C4-2B (cell line): ENCODE results near the gene OR52E1.
"Not testable (repeated sequence)": the region's sequence is repeated elsewhere in the genome, so short reads cannot be mapped to it uniquely, and the experiment has no call there.

Source experiments
- H3K27ac ChIP-seq: fragments of 450-650 bp; 2 replicates; pipeline ENCODE4 v1.5.1; 2017
- ZFX ChIP-seq: fragments of 450-650 bp; IDR thresholded peaks from 2 replicates; pipeline ENCODE4 v1.6.1; 2017
- TF ChIP-seq, protein P1 (sequence below): fragments of 450-650 bp; conservative IDR thresholded peaks from 2 replicates; pipeline ENCODE4 v1.5.1; 2017; ENCODE audit warnings: mild to moderate bottlenecking

The OR52E1 gene

GRCh38 chr11:5043380-5043779 lies 26.0 kb upstream of the OR52E1 start:
- TF ChIP-seq, protein P1, sequence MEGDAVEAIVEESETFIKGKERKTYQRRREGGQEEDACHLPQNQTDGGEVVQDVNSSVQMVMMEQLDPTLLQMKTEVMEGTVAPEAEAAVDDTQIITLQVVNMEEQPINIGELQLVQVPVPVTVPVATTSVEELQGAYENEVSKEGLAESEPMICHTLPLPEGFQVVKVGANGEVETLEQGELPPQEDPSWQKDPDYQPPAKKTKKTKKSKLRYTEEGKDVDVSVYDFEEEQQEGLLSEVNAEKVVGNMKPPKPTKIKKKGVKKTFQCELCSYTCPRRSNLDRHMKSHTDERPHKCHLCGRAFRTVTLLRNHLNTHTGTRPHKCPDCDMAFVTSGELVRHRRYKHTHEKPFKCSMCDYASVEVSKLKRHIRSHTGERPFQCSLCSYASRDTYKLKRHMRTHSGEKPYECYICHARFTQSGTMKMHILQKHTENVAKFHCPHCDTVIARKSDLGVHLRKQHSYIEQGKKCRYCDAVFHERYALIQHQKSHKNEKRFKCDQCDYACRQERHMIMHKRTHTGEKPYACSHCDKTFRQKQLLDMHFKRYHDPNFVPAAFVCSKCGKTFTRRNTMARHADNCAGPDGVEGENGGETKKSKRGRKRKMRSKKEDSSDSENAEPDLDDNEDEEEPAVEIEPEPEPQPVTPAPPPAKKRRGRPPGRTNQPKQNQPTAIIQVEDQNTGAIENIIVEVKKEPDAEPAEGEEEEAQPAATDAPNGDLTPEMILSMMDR, result no peak
- no peak overlapping the region for H3K27ac ChIP-seq

DNA sequence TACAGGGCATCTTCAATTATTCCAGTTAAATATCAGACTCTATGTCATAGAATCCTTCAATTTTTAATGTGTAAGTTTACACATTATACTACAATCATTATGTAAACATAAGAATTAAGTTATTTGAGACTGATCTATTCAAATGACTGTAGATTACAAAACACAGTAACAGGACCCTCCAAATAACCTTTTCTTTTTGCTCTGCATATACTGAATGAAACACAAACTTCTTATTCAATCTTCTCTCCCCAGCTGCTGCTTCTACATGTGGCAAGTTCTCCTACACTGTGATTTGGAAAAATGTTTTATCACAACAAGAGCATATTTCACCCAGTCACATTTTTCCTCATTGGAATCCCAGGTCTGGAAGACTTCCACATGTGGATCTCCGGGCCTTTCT lies 23.1 kb upstream of the OR52E1 start, which contains the start of gene OR52J3:
Gene OR52J3, plus strand, starts transcription at position 301 of the 400 bp plus-strand sequence. Its CDS starts 0 bp downstream, at position 301.
- H3K27ac ChIP-seq, result no peak within 1 kb of the TSS
- TF ChIP-seq, protein P1, result no peak
- no peak for TF ChIP-seq ZFX

GRCh38 chr11:5046754-5047330 lies 22.5 kb upstream of the OR52E1 start:
- H3K27ac ChIP-seq, result no peak overlapping the region
- TF ChIP-seq, protein P1, result no peak
- TF ChIP-seq ZFX, result no peak

DNA sequence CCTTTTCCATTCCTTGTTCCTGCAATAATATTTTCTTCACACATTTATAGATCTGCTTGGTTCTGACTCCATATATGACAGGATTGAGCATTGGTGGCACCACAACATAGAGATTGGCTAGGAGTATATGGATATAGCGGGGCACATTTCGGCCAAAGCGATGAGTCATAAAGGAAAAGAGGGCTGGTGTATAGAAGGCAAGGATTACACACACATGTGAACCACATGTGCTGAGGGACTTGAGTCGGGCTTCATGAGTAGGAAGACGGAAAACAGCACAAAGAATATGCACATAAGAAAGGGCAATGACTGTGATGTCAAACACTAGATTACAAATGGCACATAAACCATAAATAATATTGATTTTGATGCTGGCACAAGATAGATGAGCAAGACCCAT lies 10.7 kb upstream of the OR52E1 start:
- not testable (repeated sequence) for H3K27ac ChIP-seq

DNA sequence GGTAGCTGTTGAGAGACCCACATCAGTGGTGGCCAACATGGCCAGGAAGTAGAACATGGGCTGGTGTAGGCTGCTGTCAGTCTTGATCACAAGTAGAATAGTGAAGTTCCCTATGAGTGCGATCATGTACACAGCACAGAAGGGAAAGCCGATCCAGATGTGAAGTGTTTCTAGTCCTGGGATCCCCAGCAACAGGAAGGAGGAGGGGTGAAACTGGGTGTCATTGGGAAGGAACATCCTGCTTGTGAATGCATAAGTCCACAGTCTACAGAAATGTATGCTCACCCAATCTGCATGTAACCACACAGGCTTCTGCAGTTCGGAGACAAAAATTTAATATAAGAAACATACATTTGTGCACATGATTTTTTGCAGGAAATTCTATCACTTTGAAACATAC lies 10.0 kb upstream of the OR52E1 start, which contains the start of gene OR52E2:
Gene OR52E2, minus strand, starts transcription at position 237 of the 400 bp plus-strand sequence. Its CDS starts 0 bp downstream, at position 237.
- no peak for TF ChIP-seq ZFX
- TF ChIP-seq, protein P1, result no peak

GRCh38 chr11:5065027-5065426 lies 4.3 kb upstream of the OR52E1 start:
- no peak for TF ChIP-seq ZFX
- TF ChIP-seq, protein P1, result no peak
- no peak overlapping the region for H3K27ac ChIP-seq

More for the DNA sequence above, 10.0 kb upstream of the OR52E1 start, which contains the start of gene OR52E2:
- H3K27ac ChIP-seq, result no peak within 1 kb of the TSS

DNA sequence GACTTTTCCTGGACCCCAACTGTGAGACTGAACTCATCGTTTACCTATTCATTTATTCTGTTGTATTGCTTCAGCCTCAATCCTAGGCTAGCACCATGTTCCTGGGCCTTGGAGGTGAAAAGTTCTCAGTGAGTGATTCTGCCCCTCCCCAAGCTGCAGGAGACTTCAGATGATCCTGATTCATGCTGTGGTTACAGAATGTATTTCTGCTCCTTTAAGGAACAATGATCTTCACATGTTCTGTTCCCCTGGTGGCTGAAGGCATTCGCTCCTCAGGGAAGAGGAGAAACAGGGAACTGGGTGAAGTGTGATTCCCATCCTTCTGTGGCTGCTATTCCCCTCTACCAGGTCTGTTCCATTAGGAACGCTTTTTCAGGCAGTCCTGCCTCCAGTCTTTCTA lies 2.4 kb downstream of the OR52E1 start:
- TF ChIP-seq, protein P1, result no peak
- no peak for TF ChIP-seq ZFX
- H3K27ac ChIP-seq, result no peak overlapping the region

- no peak overlapping the region for H3K27ac ChIP-seq
- TF ChIP-seq, protein P1, result no peak
Observed at GRCh38 chr11:5081405-5081804, 12.0 kb downstream of the OR52E1 start.
